Mesenchymal stem cell (in vitro differentiated cells and primary cell): Measurements from ENCODE around the gene LPCAT1.

ENCODE experiments used
- DNase-seq: peaks from one replicate; pipeline ENCODE4 v3.0.0-alpha.2; 2013
- H2AFZ ChIP-seq: one replicate; pipeline ENCODE4 v1.6.1; 2013; ENCODE audit warnings: low read depth, mild to moderate bottlenecking, control low read depth, inconsistent platforms, low read length, moderate library complexity
- H2AK5ac ChIP-seq: 2 replicates; pipeline ENCODE4 v1.6.1; 2013; ENCODE audit warnings: low read length, moderate library complexity, mild to moderate bottlenecking, inconsistent platforms; ENCODE audit not compliant: severe bottlenecking
- H2BK120ac ChIP-seq: one replicate; pipeline ENCODE4 v1.6.1; 2013; ENCODE audit warnings: low read depth, mild to moderate bottlenecking, inconsistent platforms, low read length, moderate library complexity
- H2BK12ac ChIP-seq, 2 experiments: one replicate each; pipeline ENCODE4 v1.6.1; 2013; ENCODE audit warnings: inconsistent platforms in 2 of 2, low read length in 2 of 2, mild to moderate bottlenecking in 2 of 2, moderate library complexity in 2 of 2, control low read depth in 1 of 2
- H2BK15ac ChIP-seq: one replicate; pipeline ENCODE4 v1.6.1; 2013; ENCODE audit warnings: mild to moderate bottlenecking, low read depth, inconsistent platforms; ENCODE audit not compliant: poor library complexity, severe bottlenecking
- H2BK5ac ChIP-seq: 2 replicates; pipeline ENCODE4 v1.6.1; 2013; ENCODE audit warnings: low read depth, mild to moderate bottlenecking, low read length, control low read depth, inconsistent platforms; ENCODE audit not compliant: poor library complexity, severe bottlenecking
- H3K14ac ChIP-seq, 2 experiments: one replicate each; pipeline ENCODE4 v1.6.1; 2013; ENCODE audit warnings: inconsistent platforms in 2 of 2, low read length in 2 of 2, control low read depth in 1 of 2, mild to moderate bottlenecking in 1 of 2, moderate library complexity in 1 of 2
- H3K18ac ChIP-seq, 2 experiments: one replicate each; pipeline ENCODE4 v1.6.1; 2013; ENCODE audit warnings: inconsistent platforms in 2 of 2, low read length in 2 of 2, control low read depth in 1 of 2, low read depth in 1 of 2, mild to moderate bottlenecking in 1 of 2
- H3K23ac ChIP-seq, 2 experiments: one replicate each; pipeline ENCODE4 v1.6.1; 2013; ENCODE audit warnings: inconsistent platforms in 2 of 2, low read length in 2 of 2, mild to moderate bottlenecking in 2 of 2, moderate library complexity in 2 of 2, control low read depth in 1 of 2
- H3K27ac ChIP-seq: 2 replicates; pipeline ENCODE4 v1.5.1; 2013; ENCODE audit warnings: mild to moderate bottlenecking, moderate library complexity, low read length, control low read depth, inconsistent platforms; ENCODE audit not compliant: poor library complexity, severe bottlenecking
- H3K27me3 ChIP-seq, 2 experiments: 2 replicates each; pipeline versions ENCODE4 v1.6.1 to v1.7.0; 2013; ENCODE audit warnings: low read length in 2 of 2, mild to moderate bottlenecking in 2 of 2, moderate library complexity in 2 of 2, control low read depth in 1 of 2, inconsistent platforms in 1 of 2; ENCODE audit not compliant: control insufficient read depth in 1 of 2, insufficient read depth in 1 of 2
- H3K36me3 ChIP-seq, 2 experiments: 2 replicates each; pipeline versions ENCODE4 v1.6.1 to v1.7.0; 2013; ENCODE audit warnings: low read length in 2 of 2, control low read depth in 1 of 2, inconsistent platforms in 1 of 2, low read depth in 1 of 2, mild to moderate bottlenecking in 1 of 2; ENCODE audit not compliant: insufficient read depth in 2 of 2, control insufficient read depth in 1 of 2
- H3K4ac ChIP-seq, 2 experiments: one replicate each; pipeline ENCODE4 v1.6.1; 2013; ENCODE audit warnings: inconsistent platforms in 2 of 2, low read length in 2 of 2, mild to moderate bottlenecking in 2 of 2, moderate library complexity in 2 of 2, control low read depth in 1 of 2, low read depth in 1 of 2
- H3K4me1 ChIP-seq: 2 replicates; pipeline ENCODE4 v1.6.1; 2013; ENCODE audit warnings: low read depth, low read length, control low read depth; ENCODE audit not compliant: control insufficient read depth, insufficient read depth
- H3K4me2 ChIP-seq: 2 replicates; pipeline ENCODE4 v1.6.1; 2013; ENCODE audit warnings: low read length, mild to moderate bottlenecking, inconsistent platforms; ENCODE audit not compliant: poor library complexity, severe bottlenecking
- H3K4me3 ChIP-seq, 2 experiments: 2 replicates each; pipeline versions ENCODE4 v1.5.1 to v1.7.0; 2013; ENCODE audit warnings: low read length in 2 of 2, mild to moderate bottlenecking in 2 of 2, control low read depth in 1 of 2, low read depth in 1 of 2; ENCODE audit not compliant: insufficient read depth in 1 of 2
- H3K79me1 ChIP-seq: replicated peaks from 2 replicates; pipeline ENCODE4 v1.6.1; 2013; ENCODE audit warnings: mild to moderate bottlenecking, control low read depth, low read length, inconsistent platforms; ENCODE audit not compliant: poor library complexity, severe bottlenecking
- H3K9ac ChIP-seq: 2 replicates; pipeline ENCODE4 v1.7.0; 2013; ENCODE audit warnings: mild to moderate bottlenecking, low read length, moderate library complexity
- H3K9me3 ChIP-seq: 2 replicates; pipeline ENCODE4 v1.7.0; 2013; ENCODE audit warnings: mild to moderate bottlenecking, low read length; ENCODE audit not compliant: control insufficient read depth
- H4K8ac ChIP-seq: one replicate; pipeline ENCODE4 v1.6.1; 2013; ENCODE audit warnings: inconsistent platforms, mild to moderate bottlenecking, low read length, moderate library complexity
- H4K91ac ChIP-seq: one replicate; pipeline ENCODE4 v1.6.1; 2013; ENCODE audit warnings: mild to moderate bottlenecking, low read length, inconsistent platforms
- WGBS: methylation state at CpG from one replicate; pipeline ENCODE4 v1.1.7; 2013; ENCODE audit warnings: mixed read lengths; 5-methylcytosine and 5-hydroxymethylcytosine counted together

The LPCAT1 gene

GRCh38 chr5:1511651-1512540, 11.9 kb downstream of the LPCAT1 start:
- Histone ChIP-seq H3K14ac (no peak overlapping the region), H2BK120ac (no peak overlapping the region)

GRCh38 chr5:1511048-1511447, 12.7 kb downstream of the LPCAT1 start:
- no peak overlapping the region for H2BK15ac ChIP-seq
- 96% methylated on average over 20 of the region's 20 CpGs for WGBS
- H3K36me3 ChIP-seq: peaks cover 42 to 82% of the 10 kb centered on the region in 2 experiments
- H2AK5ac ChIP-seq: no peak overlapping the region
- no peak overlapping the region for H2AFZ ChIP-seq
- H3K27ac ChIP-seq: no peak overlapping the region
- no peak overlapping the region for H2BK120ac ChIP-seq
- peaks cover 36% of the 10 kb centered on the region for H3K4me1 ChIP-seq
- H4K8ac ChIP-seq: no peak overlapping the region
- H3K9ac ChIP-seq: no peak overlapping the region
- H2BK5ac ChIP-seq: no peak overlapping the region
- DNase-seq: no peak
- H3K23ac ChIP-seq: no peak overlapping the region
- no peak overlapping the region for H4K91ac ChIP-seq
- H3K9me3 ChIP-seq: no peaks in the 10 kb centered on the region
- H2BK12ac ChIP-seq: no peak overlapping the region
- peaks cover 68% of the 10 kb centered on the region for H3K79me1 ChIP-seq
- no peak overlapping the region for H3K4ac ChIP-seq
- H3K18ac ChIP-seq: no peak overlapping the region
- H3K14ac ChIP-seq: no peak overlapping the region
- H3K4me2 ChIP-seq: no peak overlapping the region
- H3K27me3 ChIP-seq: no peaks in the 10 kb centered on the region
- no peak overlapping the region for H3K4me3 ChIP-seq

More at GRCh38 chr5:1511651-1512540, 11.9 kb downstream of the LPCAT1 start:
- H2AK5ac ChIP-seq: no peak overlapping the region
- H3K4me3 ChIP-seq: no peak overlapping the region
- H3K18ac ChIP-seq: no peak overlapping the region
- no peak overlapping the region for H4K8ac ChIP-seq
- no peak overlapping the region for H2BK15ac ChIP-seq
- H3K27ac ChIP-seq: no peak overlapping the region
- H3K79me1 ChIP-seq: peaks cover 61% of the 10 kb centered on the region
- WGBS: 56% methylated on average over 21 of the region's 21 CpGs
- H3K4ac ChIP-seq: no peak overlapping the region
- peaks cover 40% of the 10 kb centered on the region for H3K4me1 ChIP-seq
- H2BK5ac ChIP-seq: no peak overlapping the region
- DNase-seq: peak; percentile 57
- no peak overlapping the region for H3K9ac ChIP-seq
- H2AFZ ChIP-seq: no peak overlapping the region
- no peak overlapping the region for H4K91ac ChIP-seq
- no peak overlapping the region for H3K4me2 ChIP-seq
- H2BK12ac ChIP-seq: peak overlapping the region in 1 of 2 experiments; percentile 23
- H3K23ac ChIP-seq: no peak overlapping the region
- H3K36me3 ChIP-seq: peaks cover 42 to 77% of the 10 kb centered on the region in 2 experiments
- no peaks in the 10 kb centered on the region for H3K9me3 ChIP-seq
- no peaks in the 10 kb centered on the region for H3K27me3 ChIP-seq

- H2BK15ac ChIP-seq: no peak overlapping the region
- 98% methylated on average over 11 of the region's 11 CpGs for WGBS
Observed at GRCh38 chr5:1510631-1511030, 13.1 kb downstream of the LPCAT1 start.

GRCh38 chr5:1510151-1510561, 13.6 kb downstream of the LPCAT1 start:
- Histone ChIP-seq H2AK5ac (no peak overlapping the region), H3K4me2 (no peak overlapping the region), H3K14ac (no peak overlapping the region), H3K4me1 (peaks cover 27% of the 10 kb centered on the region), H2AFZ (no peak overlapping the region), H2BK15ac (no peak overlapping the region), H3K4me3 (no peak overlapping the region), H3K9me3 (no peaks in the 10 kb centered on the region), H4K8ac (no peak overlapping the region), H3K27me3 (no peaks in the 10 kb centered on the region), H4K91ac (no peak overlapping the region), H3K27ac (no peak overlapping the region), H3K79me1 (peaks cover 61% of the 10 kb centered on the region), H3K9ac (no peak overlapping the region), H2BK120ac (no peak overlapping the region), H3K18ac (no peak overlapping the region), H3K23ac (no peak overlapping the region), H2BK12ac (no peak overlapping the region), H2BK5ac (no peak overlapping the region), H3K4ac (no peak overlapping the region), H3K36me3 (peaks cover 42 to 85% of the 10 kb centered on the region in 2 experiments)
- DNase-seq: no peak
- WGBS: 96% methylated on average over 18 of the region's 18 CpGs

More at GRCh38 chr5:1510631-1511030, 13.1 kb downstream of the LPCAT1 start:
- DNase-seq: no peak
- Histone ChIP-seq H3K4me1 (peaks cover 32% of the 10 kb centered on the region), H3K14ac (no peak overlapping the region), H2BK12ac (no peak overlapping the region), H2AK5ac (no peak overlapping the region), H2BK5ac (no peak overlapping the region), H3K23ac (no peak overlapping the region), H3K79me1 (peaks cover 64% of the 10 kb centered on the region), H4K91ac (no peak overlapping the region), H3K4ac (no peak overlapping the region), H3K18ac (no peak overlapping the region), H3K9me3 (no peaks in the 10 kb centered on the region), H3K9ac (no peak overlapping the region), H3K4me3 (no peak overlapping the region), H2AFZ (no peak overlapping the region), H3K4me2 (no peak overlapping the region), H2BK120ac (no peak overlapping the region), H4K8ac (no peak overlapping the region), H3K36me3 (peaks cover 42 to 81% of the 10 kb centered on the region in 2 experiments), H3K27ac (no peak overlapping the region), H3K27me3 (no peaks in the 10 kb centered on the region)
